Tibial nerve (tissue), 4 donors: ENCODE results near the gene SCD.

Experiments
- EP300 ChIP-seq, 2 donors: sonication (generic); formaldehyde crosslinking; IDR thresholded peaks; one replicate each; pipeline ENCODE4 v1.6.1; 2017; ENCODE audit warnings: antibody characterized with exemption in 2 of 2, mild to moderate bottlenecking in 1 of 2
- POLR2A ChIP-seq, 2 donors: fragments of 450-650 bp; IDR thresholded peaks; one replicate each; pipeline ENCODE4 v1.6.1; 2017; ENCODE audit warnings: antibody characterized with exemption in 2 of 2, mild to moderate bottlenecking in 2 of 2, moderate library complexity in 2 of 2
- TF ChIP-seq, protein P1 (sequence below), 5 experiments: fragments of 200-600 bp in 3 of 5; fragments of 450-650 bp in 2 of 5; sonication (generic) in 3 of 5; IDR thresholded peaks; one replicate each; pipeline ENCODE4 v1.5.1; 2016 to 2019; ENCODE audit warnings: antibody characterized with exemption in 5 of 5, mild to moderate bottlenecking in 3 of 5, moderate library complexity in 2 of 5

DNA sequence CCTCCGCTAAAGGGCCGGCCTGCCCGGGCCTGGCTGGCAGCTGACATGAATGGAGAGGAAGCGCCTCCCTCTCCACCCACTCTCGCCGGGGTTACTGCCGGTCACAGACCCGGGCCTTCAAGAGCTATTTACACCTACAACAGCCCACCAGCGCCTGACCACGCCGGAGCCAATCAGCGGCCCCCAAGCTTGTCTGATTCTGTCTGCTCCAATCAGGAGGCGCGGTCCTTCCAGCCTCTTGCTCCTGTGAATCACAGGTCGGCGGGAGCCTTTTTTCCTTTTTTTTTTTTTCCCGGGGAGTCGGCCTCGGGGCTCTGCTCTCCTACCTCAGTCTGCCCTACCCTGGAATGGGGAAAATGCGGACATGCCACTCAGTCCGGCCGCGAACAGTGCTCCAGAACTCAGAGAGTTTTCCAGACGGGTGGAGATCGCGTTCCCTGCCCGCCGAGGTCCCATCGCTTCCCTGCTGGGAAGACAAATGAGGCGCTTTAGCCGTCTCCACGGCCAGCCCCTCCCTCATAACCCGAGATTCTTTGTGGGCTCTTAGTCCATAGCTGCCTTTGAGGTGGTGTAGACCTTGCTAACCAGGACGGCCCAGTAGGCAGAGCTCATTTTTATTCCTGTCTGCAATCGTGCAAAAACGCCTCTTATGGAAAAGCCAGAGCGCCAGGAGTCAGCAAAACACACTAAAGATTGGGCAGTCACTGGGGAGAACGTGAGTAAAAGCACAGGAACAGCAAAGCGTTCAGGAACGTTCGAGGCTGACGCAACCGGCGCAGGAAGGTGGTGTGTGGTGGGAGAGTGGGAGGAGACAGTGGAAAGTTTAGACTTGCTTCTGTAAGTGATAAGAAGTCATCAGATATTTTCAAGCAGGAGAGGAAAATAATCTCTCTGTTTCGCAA is 26.5 kb downstream of the SCD start:
- TF ChIP-seq, protein P1, sequence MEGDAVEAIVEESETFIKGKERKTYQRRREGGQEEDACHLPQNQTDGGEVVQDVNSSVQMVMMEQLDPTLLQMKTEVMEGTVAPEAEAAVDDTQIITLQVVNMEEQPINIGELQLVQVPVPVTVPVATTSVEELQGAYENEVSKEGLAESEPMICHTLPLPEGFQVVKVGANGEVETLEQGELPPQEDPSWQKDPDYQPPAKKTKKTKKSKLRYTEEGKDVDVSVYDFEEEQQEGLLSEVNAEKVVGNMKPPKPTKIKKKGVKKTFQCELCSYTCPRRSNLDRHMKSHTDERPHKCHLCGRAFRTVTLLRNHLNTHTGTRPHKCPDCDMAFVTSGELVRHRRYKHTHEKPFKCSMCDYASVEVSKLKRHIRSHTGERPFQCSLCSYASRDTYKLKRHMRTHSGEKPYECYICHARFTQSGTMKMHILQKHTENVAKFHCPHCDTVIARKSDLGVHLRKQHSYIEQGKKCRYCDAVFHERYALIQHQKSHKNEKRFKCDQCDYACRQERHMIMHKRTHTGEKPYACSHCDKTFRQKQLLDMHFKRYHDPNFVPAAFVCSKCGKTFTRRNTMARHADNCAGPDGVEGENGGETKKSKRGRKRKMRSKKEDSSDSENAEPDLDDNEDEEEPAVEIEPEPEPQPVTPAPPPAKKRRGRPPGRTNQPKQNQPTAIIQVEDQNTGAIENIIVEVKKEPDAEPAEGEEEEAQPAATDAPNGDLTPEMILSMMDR (IDR thresholded peaks at IDR 0.05) = no peak
- TF ChIP-seq POLR2A (IDR thresholded peaks at IDR 0.05) (peak; percentile 30 to 58), EP300 (IDR thresholded peaks at IDR 0.05) (peak; percentile 47 to 81)
